EL (cell line): ENCODE data around the gene CEP104.

Experiments used
- DNase-seq: peaks from one replicate; pipeline ENCODE4 v3.0.0-alpha.2; 2016

CEP104 gene

GRCh38 chr1:3775490-3776230 is 81.4 kb downstream of the CEP104 start:
- DNase-seq = peak; percentile 62

GRCh38 chr1:3774946-3775489 is 82.0 kb downstream of the CEP104 start:
- no peak for DNase-seq

GRCh38 chr1:3774276-3774945 is 82.6 kb downstream of the CEP104 start:
- no peak for DNase-seq

DNA sequence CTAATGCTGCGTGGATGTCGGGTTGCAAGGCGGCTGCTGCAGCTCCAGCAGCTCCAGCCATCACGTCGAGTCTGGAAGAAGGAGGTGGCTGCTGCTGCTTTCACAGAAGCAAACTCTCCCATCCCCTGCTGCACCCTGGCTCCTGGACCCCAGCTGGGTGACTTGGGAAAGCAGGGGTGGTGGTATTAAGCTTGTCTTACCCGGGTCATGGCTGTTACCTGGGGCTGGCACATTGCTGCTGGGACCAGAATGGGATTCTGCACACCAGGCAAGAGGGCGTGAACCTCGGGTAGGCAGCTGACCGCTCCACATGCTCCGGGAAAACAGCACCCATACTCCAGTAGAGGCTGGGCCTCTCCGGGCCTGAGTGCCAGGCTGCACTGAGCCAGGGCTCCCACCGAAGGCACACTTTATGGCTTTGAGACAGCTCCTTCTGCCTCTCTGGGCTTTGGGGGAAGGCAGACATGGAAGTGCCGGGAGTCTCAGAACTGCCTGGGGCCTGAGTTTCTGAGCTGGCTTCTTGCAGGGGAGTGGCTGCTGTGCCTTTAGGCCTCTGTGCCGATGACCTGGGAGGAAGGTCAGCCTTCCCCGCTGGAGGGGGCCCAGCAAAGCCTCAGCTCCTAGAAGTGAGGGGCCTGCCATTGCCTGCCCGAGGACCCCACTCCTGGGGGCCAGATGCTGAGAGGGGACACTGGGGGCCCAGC is 83.3 kb downstream of the CEP104 start:
- DNase-seq = no peak

DNA sequence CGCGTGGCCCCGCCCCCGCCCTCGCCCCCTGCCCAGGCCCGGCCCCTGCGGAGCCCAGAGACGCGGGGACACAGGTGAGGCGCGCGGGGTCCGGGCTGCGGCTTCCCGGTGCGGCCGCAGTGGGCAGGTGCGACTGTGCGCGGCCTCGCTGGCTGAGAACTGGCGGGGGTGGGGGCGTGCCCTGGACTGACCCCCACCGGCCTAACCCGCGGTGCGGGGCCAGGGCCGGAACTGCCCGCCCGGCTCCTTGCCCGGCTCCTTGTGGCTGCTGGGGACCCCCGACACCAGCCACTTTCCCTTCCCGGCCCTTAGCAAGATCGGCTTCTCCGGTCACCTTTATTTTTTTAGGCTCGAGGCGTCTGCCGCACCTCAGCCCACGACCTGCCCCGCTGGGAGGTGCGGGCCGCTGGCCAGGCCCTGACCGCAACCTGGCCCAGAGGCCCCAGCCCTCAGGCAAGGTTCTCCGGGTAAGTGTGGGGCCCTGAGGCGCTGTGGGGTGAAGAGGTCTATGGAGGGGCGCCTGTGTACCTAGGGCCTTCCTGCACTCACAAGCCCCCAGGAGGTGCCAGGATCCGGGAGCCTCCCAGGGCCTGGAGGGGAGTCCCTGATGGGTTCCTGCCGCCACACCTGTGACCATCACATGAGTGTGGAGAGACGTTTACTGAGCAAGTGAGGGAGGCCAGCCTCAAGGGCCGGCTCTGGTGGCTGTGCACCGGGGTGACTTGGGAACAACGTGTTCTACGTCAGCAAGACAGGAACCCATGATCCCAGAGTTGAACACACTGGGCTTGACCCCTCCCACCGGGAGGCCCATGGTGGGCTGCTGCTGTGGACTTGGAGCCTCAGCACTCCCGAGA is 84.1 kb downstream of the CEP104 start, which contains the start of gene SMIM1:
Gene SMIM1 (plus strand): TSS at position 35 of the 857 bp plus-strand sequence. CDS start 2,625 bp downstream, outside the sequence.
- DNase-seq = no peak

DNA sequence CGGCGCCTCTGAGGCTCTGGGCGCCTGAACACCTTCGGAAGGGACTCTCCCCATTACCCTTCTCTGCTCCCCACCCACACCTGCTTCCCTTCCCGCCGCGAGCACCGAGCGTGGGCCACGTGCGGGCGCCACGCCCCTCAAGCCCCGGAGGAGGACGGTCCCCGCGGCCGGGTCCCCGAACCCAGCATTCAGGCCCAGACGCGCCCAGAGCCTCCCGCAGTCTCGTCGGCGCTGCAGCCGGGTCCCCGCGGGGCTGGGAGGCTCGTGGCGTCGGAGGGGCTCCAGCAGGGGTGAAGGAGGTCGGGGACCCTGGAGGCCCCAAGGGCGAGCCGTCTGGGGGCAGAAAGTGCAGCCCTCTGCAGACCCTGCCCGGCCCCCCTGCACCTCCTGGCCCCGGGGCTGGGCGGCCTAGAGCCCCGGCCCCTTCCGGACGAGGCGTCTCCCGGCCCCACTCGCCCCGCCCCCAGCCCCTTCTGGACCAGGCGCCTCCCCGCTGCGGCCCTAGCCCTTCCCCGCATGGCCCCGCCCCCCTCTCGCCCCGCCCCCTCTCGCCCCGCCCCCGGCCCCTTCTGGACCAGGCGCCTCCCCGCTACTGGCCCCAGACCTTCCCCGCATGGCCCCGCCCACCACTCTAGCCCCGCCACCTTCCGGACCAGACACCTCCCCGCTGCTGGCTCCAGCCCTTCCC is 84.8 kb downstream of the CEP104 start:
- peak; percentile 78 for DNase-seq

DNA sequence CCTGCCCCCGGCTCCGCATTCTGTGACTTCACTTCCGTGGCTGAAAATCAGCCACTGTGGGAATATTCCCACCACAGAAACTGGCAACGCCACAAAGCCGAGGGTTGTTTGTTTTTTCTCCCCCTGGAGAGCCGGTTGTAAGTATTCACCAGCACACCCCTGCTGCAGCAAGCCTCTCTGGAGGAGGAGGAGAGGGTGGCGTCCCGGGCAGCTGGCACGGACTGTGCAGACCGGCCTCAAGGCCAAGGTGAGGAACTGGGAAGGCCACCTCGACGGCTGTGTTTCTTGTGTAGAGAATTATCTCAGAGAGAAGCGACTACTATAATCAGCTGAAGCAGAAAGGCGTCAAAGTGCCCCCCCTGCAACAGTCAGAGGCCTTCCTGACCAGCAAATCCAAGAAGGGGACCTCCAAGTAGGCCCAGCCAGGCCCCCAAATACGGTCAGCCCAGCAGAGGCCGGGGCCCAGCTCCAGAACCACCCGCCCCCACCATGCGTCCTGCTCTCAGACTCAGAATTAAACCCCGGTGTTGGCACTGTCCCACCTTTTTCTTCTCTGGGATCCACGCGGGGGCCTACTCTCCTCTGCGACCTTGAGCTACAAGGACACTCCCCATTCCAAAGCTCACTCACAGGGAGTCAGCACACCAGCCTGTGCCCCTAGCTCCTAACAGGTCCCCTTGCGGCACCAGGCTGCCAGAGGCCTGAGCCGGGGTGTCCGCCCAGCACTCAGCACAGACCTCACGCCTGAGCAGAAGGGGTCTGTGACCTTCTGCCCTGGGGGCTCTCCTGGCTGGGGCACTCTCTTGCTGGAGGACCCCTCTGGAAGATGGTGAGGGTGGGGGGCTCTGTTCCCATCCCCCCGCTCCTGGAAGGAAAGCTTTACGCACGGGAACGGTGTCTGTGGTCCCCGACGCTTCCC is 85.6 kb downstream of the CEP104 start:
- no peak for DNase-seq

DNA sequence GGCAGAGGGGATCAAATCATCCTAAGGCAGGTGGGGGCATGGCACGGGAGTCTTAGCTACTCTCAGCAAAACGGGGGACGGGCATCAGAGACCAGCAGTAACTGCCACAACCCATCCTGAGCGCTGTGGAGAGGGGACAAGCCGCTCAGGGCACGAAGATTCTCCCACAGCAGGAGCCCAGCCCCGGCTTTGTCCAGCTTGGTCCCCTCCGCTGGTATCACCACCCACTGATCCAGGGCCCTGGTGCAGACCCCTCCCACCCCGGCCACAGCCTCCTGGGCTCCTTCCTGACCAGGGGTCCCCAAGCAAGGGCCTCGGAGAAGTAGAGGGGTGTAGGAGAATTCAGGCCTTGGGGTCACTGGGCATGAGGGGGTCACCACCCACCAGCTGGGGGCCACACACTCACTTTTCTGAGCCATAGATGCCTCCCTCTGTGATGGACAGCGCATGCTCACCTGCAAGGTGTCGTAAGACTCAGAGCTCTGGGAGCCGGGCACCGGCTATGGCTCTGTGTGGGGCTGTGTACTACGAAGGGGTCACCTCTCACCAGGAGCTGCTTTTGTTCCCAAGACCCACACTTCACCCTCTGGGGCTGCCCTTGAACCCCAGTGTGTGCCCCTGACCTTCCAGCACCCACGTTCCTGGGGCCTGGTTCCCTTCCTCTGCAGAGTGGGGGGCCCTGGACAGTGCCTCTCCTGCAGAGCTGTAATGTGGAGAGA is 86.8 kb downstream of the CEP104 start:
- DNase-seq = no peak

DNA sequence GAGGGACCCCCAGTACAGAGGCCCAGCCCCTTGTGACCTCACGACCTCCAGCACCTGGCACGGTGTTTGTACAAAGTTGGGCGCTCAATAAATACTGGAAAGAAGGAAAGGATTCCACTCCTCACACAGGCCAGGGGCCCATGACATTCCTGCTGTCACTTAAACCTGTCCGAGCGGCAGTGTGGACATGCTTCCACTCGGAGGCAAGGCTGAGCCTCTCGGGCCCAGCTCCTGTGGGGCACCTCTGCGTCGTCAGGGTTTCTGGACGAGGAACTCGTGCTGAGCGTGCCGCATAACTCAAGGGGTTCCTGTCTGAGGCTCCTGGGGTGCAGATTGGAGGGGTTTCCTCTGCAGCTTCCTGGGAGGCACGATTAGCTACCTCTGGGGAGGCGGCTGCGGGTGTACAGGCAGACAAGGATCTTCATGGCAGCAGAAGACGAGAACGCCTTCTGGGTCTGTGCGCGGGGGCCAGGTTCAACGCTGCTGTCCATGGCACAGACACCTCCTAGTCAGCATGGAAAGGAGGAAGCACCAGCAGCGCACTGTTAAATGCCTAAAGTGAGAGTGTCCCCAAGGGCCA is 88.1 kb downstream of the CEP104 start:
- DNase-seq = no peak

- DNase-seq = no peak
These were observed 89.6 kb downstream of the CEP104 start for GRCh38 chr1:3767328-3767925.

GRCh38 chr1:3763351-3764125 is 93.5 kb downstream of the CEP104 start:
- DNase-seq = no peak

DNA sequence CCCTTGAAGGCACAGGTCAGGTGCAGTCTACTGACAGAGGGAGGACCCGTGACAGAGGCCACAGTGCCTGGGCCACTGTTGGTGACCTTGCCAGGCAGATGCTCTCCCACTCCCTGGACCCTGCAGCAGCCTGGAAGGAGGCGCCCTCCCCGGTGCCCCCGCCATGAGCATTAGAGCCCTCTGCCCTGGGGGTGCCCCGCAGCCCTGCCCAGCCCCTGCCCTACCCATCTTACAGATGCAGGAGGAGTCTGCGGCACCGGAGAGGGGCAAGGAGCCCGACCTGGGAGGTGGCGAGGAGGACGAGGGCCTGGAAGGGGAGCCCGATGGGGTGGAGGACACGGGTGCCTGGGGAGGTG is 94.2 kb downstream of the CEP104 start:
- no peak for DNase-seq

GRCh38 chr1:3762151-3762872 is 94.7 kb downstream of the CEP104 start:
- no peak for DNase-seq
